Measurements from ENCODE around the gene PAXIP1. TPM values are rescaled to one million over a fixed set of nuclear protein-coding genes. Genes with fewer than 3 reads are reported as not detected.

Gene PAXIP1
- total and polyA plus RNA-seq, 2 experiments from 2014 or later: 12.5 to 36.9 TPM

DNA sequence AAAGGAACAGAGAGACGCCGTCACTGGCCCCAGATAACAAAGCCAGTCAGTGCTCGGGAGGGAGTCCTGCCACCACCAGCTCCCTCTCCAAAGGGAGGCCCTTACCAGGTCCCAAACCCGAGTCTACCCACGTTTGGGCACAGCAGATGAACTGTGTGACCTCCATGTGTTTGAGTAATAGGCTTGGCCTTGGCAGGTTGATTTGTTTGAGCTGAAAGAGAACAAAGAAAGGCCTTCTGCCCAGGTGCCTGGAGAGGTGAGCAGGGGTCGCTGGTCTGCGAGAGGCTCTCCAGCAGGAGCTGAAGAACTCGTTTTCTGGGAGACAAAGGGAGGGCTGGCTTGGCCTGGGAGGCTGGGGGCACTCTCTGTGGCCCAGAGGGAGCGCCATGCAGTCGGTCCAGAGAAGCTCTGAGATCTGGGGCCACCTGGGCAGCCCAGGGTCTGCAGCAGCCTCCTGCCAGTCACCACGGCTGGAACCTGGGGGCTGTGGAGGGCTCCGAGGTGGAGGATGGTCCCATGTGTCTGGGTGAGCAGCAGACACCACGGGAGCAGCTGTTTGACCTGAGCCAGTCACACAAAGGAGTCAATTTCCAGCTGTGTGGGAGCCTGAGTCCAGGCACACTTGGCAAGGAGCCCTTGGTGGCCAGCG lies 99.7 kb downstream of the PAXIP1 start:
- no peaks in the 10 kb centered on the region for H3K9me2 ChIP-seq (ENCODE audit: insufficient read depth)
- no peaks in the 10 kb centered on the region for H3K27me3 ChIP-seq (ENCODE audit: insufficient read depth)
- H3F3A ChIP-seq (replicated peaks; ENCODE audit: low read depth): no peaks in the 10 kb centered on the region
- no peaks in the 10 kb centered on the region; the same call in 1 of the 2 replicates for H3K36me3 ChIP-seq (ENCODE audit: insufficient read depth)
- H3K4me1 ChIP-seq (ENCODE audit: insufficient read depth): no peaks in the 10 kb centered on the region
- Mint-ChIP-seq H3K36me3 (ENCODE audit: low read depth) (peaks cover 8% of the 10 kb centered on the region), H3K27me3 (ENCODE audit: insufficient read depth, low read depth, poor library complexity) (no peaks in the 10 kb centered on the region), H3K27ac (no peak overlapping the region), H3K9me3 (peaks cover 33% of the 10 kb centered on the region), H3K4me3 (no peak overlapping the region), H3K4me1 (no peaks in the 10 kb centered on the region)
- ATAC-seq (no peak), DNase-seq (ENCODE audit: low spot score) (no peak)
- no peaks in the 10 kb centered on the region for H3K79me2 ChIP-seq (replicated peaks; ENCODE audit: insufficient read depth)
- no peaks in the 10 kb centered on the region for H4K20me1 ChIP-seq (replicated peaks; ENCODE audit: insufficient read depth)
- H3K4me3 ChIP-seq: no peak overlapping the region
- TF ChIP-seq NANOG (IDR thresholded peaks at IDR 0.05; ENCODE audit: borderline replicate concordance) (no peak), ZNF114 (CRISPR knock-in tag; IDR thresholded peaks at IDR 0.05) (no peak), EZH2 (IDR thresholded peaks at IDR 0.05; ENCODE audit: low read depth, unreplicated experiment) (no peak), STAT1 (IDR thresholded peaks at IDR 0.05; ENCODE audit: unreplicated experiment) (no peak)
- TF ChIP-seq, protein P1, sequence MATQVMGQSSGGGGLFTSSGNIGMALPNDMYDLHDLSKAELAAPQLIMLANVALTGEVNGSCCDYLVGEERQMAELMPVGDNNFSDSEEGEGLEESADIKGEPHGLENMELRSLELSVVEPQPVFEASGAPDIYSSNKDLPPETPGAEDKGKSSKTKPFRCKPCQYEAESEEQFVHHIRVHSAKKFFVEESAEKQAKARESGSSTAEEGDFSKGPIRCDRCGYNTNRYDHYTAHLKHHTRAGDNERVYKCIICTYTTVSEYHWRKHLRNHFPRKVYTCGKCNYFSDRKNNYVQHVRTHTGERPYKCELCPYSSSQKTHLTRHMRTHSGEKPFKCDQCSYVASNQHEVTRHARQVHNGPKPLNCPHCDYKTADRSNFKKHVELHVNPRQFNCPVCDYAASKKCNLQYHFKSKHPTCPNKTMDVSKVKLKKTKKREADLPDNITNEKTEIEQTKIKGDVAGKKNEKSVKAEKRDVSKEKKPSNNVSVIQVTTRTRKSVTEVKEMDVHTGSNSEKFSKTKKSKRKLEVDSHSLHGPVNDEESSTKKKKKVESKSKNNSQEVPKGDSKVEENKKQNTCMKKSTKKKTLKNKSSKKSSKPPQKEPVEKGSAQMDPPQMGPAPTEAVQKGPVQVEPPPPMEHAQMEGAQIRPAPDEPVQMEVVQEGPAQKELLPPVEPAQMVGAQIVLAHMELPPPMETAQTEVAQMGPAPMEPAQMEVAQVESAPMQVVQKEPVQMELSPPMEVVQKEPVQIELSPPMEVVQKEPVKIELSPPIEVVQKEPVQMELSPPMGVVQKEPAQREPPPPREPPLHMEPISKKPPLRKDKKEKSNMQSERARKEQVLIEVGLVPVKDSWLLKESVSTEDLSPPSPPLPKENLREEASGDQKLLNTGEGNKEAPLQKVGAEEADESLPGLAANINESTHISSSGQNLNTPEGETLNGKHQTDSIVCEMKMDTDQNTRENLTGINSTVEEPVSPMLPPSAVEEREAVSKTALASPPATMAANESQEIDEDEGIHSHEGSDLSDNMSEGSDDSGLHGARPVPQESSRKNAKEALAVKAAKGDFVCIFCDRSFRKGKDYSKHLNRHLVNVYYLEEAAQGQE (IDR thresholded peaks at IDR 0.05; ENCODE audit: unreplicated experiment): no peak
- TF ChIP-seq, protein P2, sequence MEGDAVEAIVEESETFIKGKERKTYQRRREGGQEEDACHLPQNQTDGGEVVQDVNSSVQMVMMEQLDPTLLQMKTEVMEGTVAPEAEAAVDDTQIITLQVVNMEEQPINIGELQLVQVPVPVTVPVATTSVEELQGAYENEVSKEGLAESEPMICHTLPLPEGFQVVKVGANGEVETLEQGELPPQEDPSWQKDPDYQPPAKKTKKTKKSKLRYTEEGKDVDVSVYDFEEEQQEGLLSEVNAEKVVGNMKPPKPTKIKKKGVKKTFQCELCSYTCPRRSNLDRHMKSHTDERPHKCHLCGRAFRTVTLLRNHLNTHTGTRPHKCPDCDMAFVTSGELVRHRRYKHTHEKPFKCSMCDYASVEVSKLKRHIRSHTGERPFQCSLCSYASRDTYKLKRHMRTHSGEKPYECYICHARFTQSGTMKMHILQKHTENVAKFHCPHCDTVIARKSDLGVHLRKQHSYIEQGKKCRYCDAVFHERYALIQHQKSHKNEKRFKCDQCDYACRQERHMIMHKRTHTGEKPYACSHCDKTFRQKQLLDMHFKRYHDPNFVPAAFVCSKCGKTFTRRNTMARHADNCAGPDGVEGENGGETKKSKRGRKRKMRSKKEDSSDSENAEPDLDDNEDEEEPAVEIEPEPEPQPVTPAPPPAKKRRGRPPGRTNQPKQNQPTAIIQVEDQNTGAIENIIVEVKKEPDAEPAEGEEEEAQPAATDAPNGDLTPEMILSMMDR (conservative IDR thresholded peaks at IDR 0.05; ENCODE audit: low read depth in 2 of 2): no peak
- no peak overlapping the region for H2AFZ ChIP-seq
- H3K4me2 ChIP-seq: no peak overlapping the region
- H3K27ac ChIP-seq (ENCODE audit: low read depth): no peak overlapping the region

DNA sequence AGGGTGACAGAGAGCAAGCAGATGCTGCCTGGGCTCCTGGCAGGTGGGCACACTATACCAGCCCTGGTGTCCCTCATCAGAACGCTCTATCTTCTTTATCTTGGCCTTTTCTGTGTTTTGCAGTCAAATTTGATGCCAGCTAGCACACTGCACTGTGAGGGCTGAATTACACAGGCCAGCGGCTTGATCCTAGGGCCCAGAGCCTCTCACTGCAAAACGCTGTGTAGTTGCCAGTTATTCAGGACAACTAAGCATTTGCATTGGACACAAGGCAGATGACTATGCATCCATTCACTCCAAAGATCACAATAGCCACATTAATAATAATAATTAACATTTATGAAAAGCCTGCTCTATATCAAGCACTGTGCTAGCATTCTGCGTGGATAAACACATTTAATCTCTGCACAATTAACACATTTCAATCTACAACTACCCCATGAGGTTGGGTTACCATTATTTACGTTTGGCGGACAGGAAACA lies 100.3 kb downstream of the PAXIP1 start:
- Histone ChIP-seq H3K79me2 (replicated peaks; ENCODE audit: insufficient read depth) (no peaks in the 10 kb centered on the region), H3K27me3 (ENCODE audit: insufficient read depth) (no peaks in the 10 kb centered on the region), H3K4me3 (no peak overlapping the region), H3K27ac (ENCODE audit: low read depth) (no peak overlapping the region), H3K4me2 (no peak overlapping the region), H2AFZ (no peak overlapping the region), H3F3A (replicated peaks; ENCODE audit: low read depth) (no peaks in the 10 kb centered on the region), H3K4me1 (ENCODE audit: insufficient read depth) (no peaks in the 10 kb centered on the region), H4K20me1 (replicated peaks; ENCODE audit: insufficient read depth) (no peaks in the 10 kb centered on the region), H3K9me2 (ENCODE audit: insufficient read depth) (no peaks in the 10 kb centered on the region), H3K36me3 (ENCODE audit: insufficient read depth) (no peaks in the 10 kb centered on the region; the same call in 1 of the 2 replicates)
- H3K4me1 Mint-ChIP-seq: no peaks in the 10 kb centered on the region
- no peak for DNase-seq (ENCODE audit: low spot score)
- no peaks in the 10 kb centered on the region for H3K27me3 Mint-ChIP-seq (ENCODE audit: insufficient read depth, low read depth, poor library complexity)
- H3K27ac Mint-ChIP-seq: no peak overlapping the region
- H3K36me3 Mint-ChIP-seq (ENCODE audit: low read depth): peaks cover 3% of the 10 kb centered on the region; the same call in 2 of the 3 replicates
- H3K9me3 Mint-ChIP-seq: peaks cover 28% of the 10 kb centered on the region
- no peak for ATAC-seq
- H3K4me3 Mint-ChIP-seq: no peak overlapping the region
- TF ChIP-seq NANOG (IDR thresholded peaks at IDR 0.05; ENCODE audit: borderline replicate concordance) (no peak), JUNB (IDR thresholded peaks at IDR 0.05; ENCODE audit: unreplicated experiment) (no peak), POLR2AphosphoS5 (IDR thresholded peaks at IDR 0.05; ENCODE audit: low read depth) (no peak)
- TF ChIP-seq, protein P3, sequence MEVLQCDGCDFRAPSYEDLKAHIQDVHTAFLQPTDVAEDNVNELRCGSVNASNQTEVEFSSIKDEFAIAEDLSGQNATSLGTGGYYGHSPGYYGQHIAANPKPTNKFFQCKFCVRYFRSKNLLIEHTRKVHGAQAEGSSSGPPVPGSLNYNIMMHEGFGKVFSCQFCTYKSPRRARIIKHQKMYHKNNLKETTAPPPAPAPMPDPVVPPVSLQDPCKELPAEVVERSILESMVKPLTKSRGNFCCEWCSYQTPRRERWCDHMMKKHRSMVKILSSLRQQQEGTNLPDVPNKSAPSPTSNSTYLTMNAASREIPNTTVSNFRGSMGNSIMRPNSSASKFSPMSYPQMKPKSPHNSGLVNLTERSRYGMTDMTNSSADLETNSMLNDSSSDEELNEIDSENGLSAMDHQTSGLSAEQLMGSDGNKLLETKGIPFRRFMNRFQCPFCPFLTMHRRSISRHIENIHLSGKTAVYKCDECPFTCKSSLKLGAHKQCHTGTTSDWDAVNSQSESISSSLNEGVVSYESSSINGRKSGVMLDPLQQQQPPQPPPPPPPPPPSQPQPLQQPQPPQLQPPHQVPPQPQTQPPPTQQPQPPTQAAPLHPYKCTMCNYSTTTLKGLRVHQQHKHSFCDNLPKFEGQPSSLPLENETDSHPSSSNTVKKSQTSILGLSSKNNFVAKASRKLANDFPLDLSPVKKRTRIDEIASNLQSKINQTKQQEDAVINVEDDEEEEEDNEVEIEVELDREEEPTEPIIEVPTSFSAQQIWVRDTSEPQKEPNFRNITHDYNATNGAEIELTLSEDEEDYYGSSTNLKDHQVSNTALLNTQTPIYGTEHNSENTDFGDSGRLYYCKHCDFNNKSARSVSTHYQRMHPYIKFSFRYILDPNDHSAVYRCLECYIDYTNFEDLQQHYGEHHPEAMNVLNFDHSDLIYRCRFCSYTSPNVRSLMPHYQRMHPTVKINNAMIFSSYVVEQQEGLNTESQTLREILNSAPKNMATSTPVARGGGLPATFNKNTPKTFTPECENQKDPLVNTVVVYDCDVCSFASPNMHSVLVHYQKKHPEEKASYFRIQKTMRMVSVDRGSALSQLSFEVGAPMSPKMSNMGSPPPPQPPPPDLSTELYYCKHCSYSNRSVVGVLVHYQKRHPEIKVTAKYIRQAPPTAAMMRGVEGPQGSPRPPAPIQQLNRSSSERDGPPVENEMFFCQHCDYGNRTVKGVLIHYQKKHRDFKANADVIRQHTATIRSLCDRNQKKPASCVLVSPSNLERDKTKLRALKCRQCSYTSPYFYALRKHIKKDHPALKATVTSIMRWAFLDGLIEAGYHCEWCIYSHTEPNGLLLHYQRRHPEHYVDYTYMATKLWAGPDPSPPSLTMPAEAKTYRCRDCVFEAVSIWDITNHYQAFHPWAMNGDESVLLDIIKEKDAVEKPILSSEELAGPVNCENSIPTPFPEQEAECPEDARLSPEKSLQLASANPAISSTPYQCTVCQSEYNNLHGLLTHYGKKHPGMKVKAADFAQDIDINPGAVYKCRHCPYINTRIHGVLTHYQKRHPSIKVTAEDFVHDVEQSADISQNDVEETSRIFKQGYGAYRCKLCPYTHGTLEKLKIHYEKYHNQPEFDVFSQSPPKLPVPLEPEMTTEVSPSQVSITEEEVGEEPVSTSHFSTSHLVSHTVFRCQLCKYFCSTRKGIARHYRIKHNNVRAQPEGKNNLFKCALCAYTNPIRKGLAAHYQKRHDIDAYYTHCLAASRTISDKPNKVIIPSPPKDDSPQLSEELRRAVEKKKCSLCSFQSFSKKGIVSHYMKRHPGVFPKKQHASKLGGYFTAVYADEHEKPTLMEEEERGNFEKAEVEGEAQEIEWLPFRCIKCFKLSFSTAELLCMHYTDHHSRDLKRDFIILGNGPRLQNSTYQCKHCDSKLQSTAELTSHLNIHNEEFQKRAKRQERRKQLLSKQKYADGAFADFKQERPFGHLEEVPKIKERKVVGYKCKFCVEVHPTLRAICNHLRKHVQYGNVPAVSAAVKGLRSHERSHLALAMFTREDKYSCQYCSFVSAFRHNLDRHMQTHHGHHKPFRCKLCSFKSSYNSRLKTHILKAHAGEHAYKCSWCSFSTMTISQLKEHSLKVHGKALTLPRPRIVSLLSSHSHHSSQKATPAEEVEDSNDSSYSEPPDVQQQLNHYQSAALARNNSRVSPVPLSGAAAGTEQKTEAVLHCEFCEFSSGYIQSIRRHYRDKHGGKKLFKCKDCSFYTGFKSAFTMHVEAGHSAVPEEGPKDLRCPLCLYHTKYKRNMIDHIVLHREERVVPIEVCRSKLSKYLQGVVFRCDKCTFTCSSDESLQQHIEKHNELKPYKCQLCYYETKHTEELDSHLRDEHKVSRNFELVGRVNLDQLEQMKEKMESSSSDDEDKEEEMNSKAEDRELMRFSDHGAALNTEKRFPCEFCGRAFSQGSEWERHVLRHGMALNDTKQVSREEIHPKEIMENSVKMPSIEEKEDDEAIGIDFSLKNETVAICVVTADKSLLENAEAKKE (CRISPR knock-in tag; IDR thresholded peaks at IDR 0.05): no peak

Measured in GM23338 (cell line).